Endodermal cell (in vitro differentiated cells): Measurements from ENCODE around the gene CLEC4F. TPM values are rescaled to one million over a fixed set of nuclear protein-coding genes. Genes with fewer than 3 reads are reported as not detected.

Experiments used
- DNase-seq: peaks from one replicate; pipeline ENCODE4 v3.0.0-alpha.2; 2017
- H3K27ac ChIP-seq: 2 replicates; pipeline ENCODE4 v1.5.1; 2013; ENCODE audit warnings: mild to moderate bottlenecking, low read depth, low read length, moderate library complexity
- H3K27me3 ChIP-seq: 2 replicates; pipeline ENCODE4 v1.6.1; 2013; ENCODE audit warnings: mild to moderate bottlenecking, low read length, moderate library complexity; ENCODE audit not compliant: insufficient read depth, control insufficient read depth, poor library complexity, severe bottlenecking
- H3K36me3 ChIP-seq: 2 replicates; pipeline ENCODE4 v1.7.0; 2013; ENCODE audit warnings: mild to moderate bottlenecking, low read length, moderate library complexity; ENCODE audit not compliant: control insufficient read depth, insufficient read depth
- H3K4me1 ChIP-seq: one replicate; pipeline ENCODE4 v1.7.0; 2013; ENCODE audit warnings: low read length; ENCODE audit not compliant: control insufficient read depth, insufficient read depth
- H3K4me3 ChIP-seq: 2 replicates; pipeline ENCODE4 v1.5.1; 2013; ENCODE audit warnings: mild to moderate bottlenecking, low read length, moderate library complexity
- H3K9ac ChIP-seq: 2 replicates; pipeline ENCODE4 v1.6.1; 2013; ENCODE audit warnings: mild to moderate bottlenecking, low read length, moderate library complexity; ENCODE audit not compliant: poor library complexity, severe bottlenecking; ENCODE audit errors: extremely low read depth
- H3K9me3 ChIP-seq: 2 replicates; pipeline ENCODE4 v1.6.1; 2013; ENCODE audit warnings: mild to moderate bottlenecking, low read length, moderate library complexity; ENCODE audit not compliant: control insufficient read depth
- H3K27ac Mint-ChIP-seq: 2 replicates; pipeline ENCODE4 v1.8.0; 2020; ENCODE audit warnings: mixed read lengths
- H3K27me3 Mint-ChIP-seq: 2 replicates; pipeline ENCODE4 v1.8.0; 2021; ENCODE audit warnings: mild to moderate bottlenecking, mixed read lengths; ENCODE audit not compliant: insufficient read depth
- H3K36me3 Mint-ChIP-seq: 2 replicates; pipeline ENCODE4 v1.8.0; 2020; ENCODE audit warnings: low read depth, mixed read lengths
- H3K4me1 Mint-ChIP-seq: 2 replicates; pipeline ENCODE4 v1.8.0; 2020; ENCODE audit warnings: mixed read lengths
- H3K4me3 Mint-ChIP-seq: 2 replicates; pipeline ENCODE4 v1.8.0; 2020; ENCODE audit warnings: mild to moderate bottlenecking, moderate library complexity, mixed read lengths
- H3K9me3 Mint-ChIP-seq: 2 replicates; pipeline ENCODE4 v1.8.0; 2020; ENCODE audit warnings: mild to moderate bottlenecking, mixed read lengths
- WGBS, 2 experiments: methylation state at CpG; one replicate each; pipeline versions ENCODE4 v1.1.5 to v1.1.7; 2013; ENCODE audit warnings: missing lambda C conversion rate in 2 of 2, mixed read lengths in 1 of 2; ENCODE audit not compliant: insufficient coverage in 1 of 2, insufficient read length in 1 of 2; 5-methylcytosine and 5-hydroxymethylcytosine counted together
- total RNA-seq, 2 donors: library from RNA; stranded (reverse); fragmentation: NEBNext Ultra II Directional in 1 of 2; extraction: Animal tissue kit (Norgen Biotek cat#: 25700) in 1 of 2; gene quantifications; 2 replicates in 1 of 2; 3 replicates in 1 of 2; pipeline ENCODE4 v1.2.1, GENCODE V29; 2021
- TF ChIP-seq, protein P1 (sequence below): fragments of 200-600 bp; sonication (generic); conservative IDR thresholded peaks from 2 replicates; pipeline ENCODE4 v1.5.0; 2021; ENCODE audit warnings: antibody characterized with exemption, mild to moderate bottlenecking

CLEC4F gene
- total RNA-seq, 2 donors from 2014 or later = not detected

DNA sequence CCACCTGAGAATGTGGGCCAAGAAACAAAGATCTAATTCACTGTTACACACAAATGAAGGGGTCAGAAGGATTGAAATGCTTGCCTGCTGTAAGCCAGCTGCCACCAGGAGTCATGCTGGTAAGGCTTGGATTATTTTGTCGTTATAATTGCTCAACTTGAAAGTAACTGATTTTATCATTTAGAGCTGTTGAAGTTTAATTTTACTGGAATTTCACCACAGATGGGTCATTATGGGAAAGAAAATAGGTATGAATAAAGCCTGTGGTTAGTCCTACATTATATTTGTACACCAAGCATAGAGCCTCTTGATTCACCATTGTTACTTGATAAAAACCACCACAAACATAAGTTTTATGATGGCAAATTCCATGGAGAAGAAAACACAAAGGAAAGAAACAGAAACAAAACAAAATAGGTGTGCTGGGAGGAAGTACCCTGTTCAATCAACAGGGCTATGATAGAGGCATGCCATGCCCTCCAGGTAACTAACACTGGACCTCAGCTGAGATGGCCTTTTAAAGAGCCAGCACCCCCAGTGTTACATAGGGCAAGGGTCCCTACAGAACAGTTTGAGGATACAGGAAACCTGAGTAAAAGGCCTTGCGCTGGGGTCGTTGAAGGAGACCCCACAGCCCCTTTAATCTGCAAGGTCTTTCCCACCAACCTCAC lies 3.0 kb downstream of the CLEC4F start:
- no peak overlapping the region for H3K27ac Mint-ChIP-seq
- Histone ChIP-seq H3K9ac (no peak overlapping the region), H3K4me1 (no peaks in the 10 kb centered on the region), H3K4me3 (no peak overlapping the region), H3K36me3 (no peaks in the 10 kb centered on the region), H3K27me3 (no peaks in the 10 kb centered on the region), H3K9me3 (no peaks in the 10 kb centered on the region), H3K27ac (no peak overlapping the region)
- no peak for DNase-seq
- peaks cover 32% of the 10 kb centered on the region for H3K27me3 Mint-ChIP-seq
- 91 to 95% methylated on average over 3 of the region's 3 CpGs for WGBS, 2 experiments
- no peaks in the 10 kb centered on the region for H3K4me1 Mint-ChIP-seq
- no peaks in the 10 kb centered on the region for H3K36me3 Mint-ChIP-seq
- no peaks in the 10 kb centered on the region for H3K9me3 Mint-ChIP-seq
- no peak overlapping the region for H3K4me3 Mint-ChIP-seq
- TF ChIP-seq, protein P1, sequence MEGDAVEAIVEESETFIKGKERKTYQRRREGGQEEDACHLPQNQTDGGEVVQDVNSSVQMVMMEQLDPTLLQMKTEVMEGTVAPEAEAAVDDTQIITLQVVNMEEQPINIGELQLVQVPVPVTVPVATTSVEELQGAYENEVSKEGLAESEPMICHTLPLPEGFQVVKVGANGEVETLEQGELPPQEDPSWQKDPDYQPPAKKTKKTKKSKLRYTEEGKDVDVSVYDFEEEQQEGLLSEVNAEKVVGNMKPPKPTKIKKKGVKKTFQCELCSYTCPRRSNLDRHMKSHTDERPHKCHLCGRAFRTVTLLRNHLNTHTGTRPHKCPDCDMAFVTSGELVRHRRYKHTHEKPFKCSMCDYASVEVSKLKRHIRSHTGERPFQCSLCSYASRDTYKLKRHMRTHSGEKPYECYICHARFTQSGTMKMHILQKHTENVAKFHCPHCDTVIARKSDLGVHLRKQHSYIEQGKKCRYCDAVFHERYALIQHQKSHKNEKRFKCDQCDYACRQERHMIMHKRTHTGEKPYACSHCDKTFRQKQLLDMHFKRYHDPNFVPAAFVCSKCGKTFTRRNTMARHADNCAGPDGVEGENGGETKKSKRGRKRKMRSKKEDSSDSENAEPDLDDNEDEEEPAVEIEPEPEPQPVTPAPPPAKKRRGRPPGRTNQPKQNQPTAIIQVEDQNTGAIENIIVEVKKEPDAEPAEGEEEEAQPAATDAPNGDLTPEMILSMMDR = no peak

DNA sequence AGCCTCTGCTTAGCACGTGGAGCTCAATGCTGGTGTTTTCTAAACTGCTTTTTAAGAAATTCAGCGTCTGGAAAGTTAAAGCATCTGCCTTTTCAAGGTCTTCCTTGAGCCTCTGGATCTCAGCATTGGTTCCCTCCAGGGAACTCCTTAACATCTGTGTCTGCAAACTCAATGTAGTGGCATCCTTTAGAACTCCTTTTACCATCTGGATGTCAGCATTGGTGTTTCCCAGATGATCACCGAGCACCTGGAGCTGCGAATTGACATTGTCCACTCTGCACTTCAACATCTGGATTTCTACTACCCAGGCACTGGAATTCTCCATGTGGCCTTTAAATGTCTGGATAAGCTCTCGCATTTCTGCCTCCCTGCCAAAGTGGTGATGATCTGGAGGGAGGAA lies 3.7 kb downstream of the CLEC4F start:
- no peak overlapping the region for H3K27ac ChIP-seq
- Mint-ChIP-seq H3K4me3 (no peak overlapping the region), H3K27ac (no peak overlapping the region), H3K4me1 (no peaks in the 10 kb centered on the region), H3K9me3 (no peaks in the 10 kb centered on the region), H3K27me3 (peaks cover 35% of the 10 kb centered on the region), H3K36me3 (no peaks in the 10 kb centered on the region)
- H3K4me1 ChIP-seq = no peaks in the 10 kb centered on the region
- no peaks in the 10 kb centered on the region for H3K9me3 ChIP-seq
- no peaks in the 10 kb centered on the region for H3K36me3 ChIP-seq
- WGBS, 2 experiments = 89 to 94% methylated on average over 5 of the region's 5 CpGs
- no peak for DNase-seq
- no peaks in the 10 kb centered on the region for H3K27me3 ChIP-seq
- TF ChIP-seq, protein P1 = no peak
- H3K9ac ChIP-seq = no peak overlapping the region
- H3K4me3 ChIP-seq = no peak overlapping the region

DNA sequence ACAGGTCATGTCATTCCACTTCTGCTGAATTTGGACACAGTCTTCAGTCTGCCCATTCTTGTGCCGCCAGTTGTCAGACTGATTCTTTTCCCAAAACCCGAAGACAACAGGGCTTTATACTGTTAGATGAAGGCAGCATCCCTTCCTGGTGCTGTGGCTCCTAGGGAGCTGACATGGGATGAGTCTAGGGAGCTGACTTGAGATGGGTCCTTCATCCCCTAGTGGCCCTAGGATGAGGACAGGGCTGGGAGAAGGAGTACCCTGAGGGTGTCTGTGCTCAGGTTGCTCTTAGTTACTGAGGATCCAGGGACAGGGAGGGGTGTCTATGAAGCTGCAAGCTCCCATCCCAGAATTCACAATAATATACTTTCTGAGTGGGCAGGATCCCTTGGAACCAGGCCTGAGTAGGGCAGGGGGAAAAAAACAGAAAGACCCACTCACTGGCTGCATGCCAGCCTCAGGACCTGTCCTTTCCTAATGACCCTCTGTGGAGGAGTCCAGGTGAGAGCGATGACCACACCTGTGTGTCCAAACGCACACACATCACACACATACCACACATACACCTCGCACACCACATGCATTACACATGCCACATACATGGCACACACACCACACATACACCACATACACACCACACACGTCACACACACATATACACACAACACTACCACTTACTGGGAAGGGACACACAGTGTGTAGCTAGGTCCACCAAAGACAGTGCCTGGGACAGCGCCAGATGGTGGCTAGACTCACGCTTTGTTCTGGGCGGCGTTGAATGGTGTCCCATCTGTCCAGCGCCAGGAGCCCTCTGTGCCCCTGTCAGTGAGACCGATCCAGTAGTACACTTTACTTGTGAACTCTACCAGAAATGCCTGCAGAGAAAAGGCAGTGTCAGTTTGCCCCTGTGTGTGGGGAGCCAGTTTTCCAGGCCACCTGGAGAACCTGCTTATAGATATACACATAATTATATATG lies 11.1 kb downstream of the CLEC4F start:
- H3K27me3 Mint-ChIP-seq = peaks cover 28% of the 10 kb centered on the region
- Histone ChIP-seq H3K27ac (no peak overlapping the region), H3K4me1 (no peaks in the 10 kb centered on the region), H3K9ac (no peak overlapping the region), H3K36me3 (no peaks in the 10 kb centered on the region), H3K9me3 (no peaks in the 10 kb centered on the region), H3K4me3 (no peak overlapping the region), H3K27me3 (no peaks in the 10 kb centered on the region)
- TF ChIP-seq, protein P1 = no peak
- no peak overlapping the region for H3K27ac Mint-ChIP-seq
- H3K36me3 Mint-ChIP-seq = no peaks in the 10 kb centered on the region
- no peak for DNase-seq
- no peaks in the 10 kb centered on the region for H3K9me3 Mint-ChIP-seq
- H3K4me1 Mint-ChIP-seq = no peaks in the 10 kb centered on the region
- WGBS, 2 experiments = 90 to 97% methylated on average over 8 to 12 of the region's 12 CpGs
- no peak overlapping the region for H3K4me3 Mint-ChIP-seq
